HEK293T (cell line): Measurements from ENCODE around the gene MAG.

Experiments
- BHLHE40 ChIP-seq: fragments of 450-650 bp; IDR thresholded peaks from 2 replicates; pipeline ENCODE4 v1.6.1; 2016; ENCODE audit warnings: mild to moderate bottlenecking, moderate library complexity, borderline replicate concordance
- CTBP1 ChIP-seq: fragments of 450-650 bp; IDR thresholded peaks from 2 replicates; pipeline ENCODE4 v1.6.1; 2016; ENCODE audit warnings: borderline replicate concordance
- HDGF ChIP-seq: fragments of 450-650 bp; IDR thresholded peaks from 2 replicates; pipeline ENCODE4 v1.6.1; 2017; ENCODE audit warnings: antibody characterized with exemption, borderline replicate concordance

GRCh38 chr19:35305181-35305580 lies 13.2 kb downstream of the MAG start:
- TF ChIP-seq CTBP1 (no peak), BHLHE40 (no peak), HDGF (no peak)
